ENCODE data around the gene RARS2. TPM values are rescaled to one million over a fixed set of nuclear protein-coding genes. Genes with fewer than 3 reads are reported as not detected.

The RARS2 gene
- total RNA-seq, 3 donors from 2014 or later, result 27.8 to 34.4 (median 30.7) TPM

GRCh38 chr6:87573307-87574024 lies 16.3 kb downstream of the RARS2 start:
- no peaks in the 10 kb centered on the region for H3K36me3 ChIP-seq (ENCODE audit: low read depth)
- H3K9me3 ChIP-seq, result no peaks in the 10 kb centered on the region
- DNase-seq (no peak), ATAC-seq (no peak)
- H3K4me3 ChIP-seq, result no peak overlapping the region
- intact Hi-C loops (cut with DNase I, micrococcal nuclease), result no loop called here
- H3K4me1 ChIP-seq (ENCODE audit: low read depth), result peaks cover 22% of the 10 kb centered on the region
- no peak for TF ChIP-seq CTCF (IDR thresholded peaks at IDR 0.05)

- DNase-seq (no peak), ATAC-seq (no peak)
- TF ChIP-seq CTCF (IDR thresholded peaks at IDR 0.05), result no peak
- Histone ChIP-seq H3K36me3 (ENCODE audit: low read depth) (no peaks in the 10 kb centered on the region), H3K4me3 (no peak overlapping the region), H3K9me3 (no peaks in the 10 kb centered on the region), H3K4me1 (ENCODE audit: low read depth) (peaks cover 22% of the 10 kb centered on the region)
- intact Hi-C loops (cut with DNase I, micrococcal nuclease), result no loop called here
Measured at GRCh38 chr6:87572883-87573282, 16.9 kb downstream of the RARS2 start.

- no peaks in the 10 kb centered on the region for H3K36me3 ChIP-seq (ENCODE audit: low read depth)
- H3K4me1 ChIP-seq (ENCODE audit: low read depth), result peaks cover 22% of the 10 kb centered on the region
- H3K9me3 ChIP-seq, result no peaks in the 10 kb centered on the region
- no peak for ATAC-seq
- no peak for TF ChIP-seq CTCF (IDR thresholded peaks at IDR 0.05)
- intact Hi-C loops (cut with DNase I, micrococcal nuclease), result no loop called here
- no peak for DNase-seq
- H3K4me3 ChIP-seq, result no peak overlapping the region
Measured at GRCh38 chr6:87572021-87572420, 17.8 kb downstream of the RARS2 start.

- H3K36me3 ChIP-seq (ENCODE audit: low read depth), result no peaks in the 10 kb centered on the region
- H3K4me3 ChIP-seq, result no peak overlapping the region
- intact Hi-C loops (cut with DNase I, micrococcal nuclease), result no loop called here
- H3K9me3 ChIP-seq, result no peaks in the 10 kb centered on the region
- no peaks in the 10 kb centered on the region for H3K4me1 ChIP-seq (ENCODE audit: low read depth)
- no peak for DNase-seq
- ATAC-seq, result no peak
- no peak for TF ChIP-seq CTCF (IDR thresholded peaks at IDR 0.05)
Measured at GRCh38 chr6:87561017-87561416, 28.8 kb downstream of the RARS2 start.

- intact Hi-C loops (cut with DNase I, micrococcal nuclease), result no loop called here
- ATAC-seq (no peak), DNase-seq (no peak)
- Histone ChIP-seq H3K4me1 (ENCODE audit: low read depth) (no peaks in the 10 kb centered on the region), H3K9me3 (no peaks in the 10 kb centered on the region), H3K36me3 (ENCODE audit: low read depth) (no peaks in the 10 kb centered on the region), H3K4me3 (no peak overlapping the region)
- TF ChIP-seq CTCF (IDR thresholded peaks at IDR 0.05), result no peak
Measured at GRCh38 chr6:87558446-87558845, 31.3 kb downstream of the RARS2 start.

- no peaks in the 10 kb centered on the region for H3K9me3 ChIP-seq
- DNase-seq (no peak), ATAC-seq (no peak)
- TF ChIP-seq CTCF (IDR thresholded peaks at IDR 0.05), result no peak
- no peak overlapping the region for H3K4me3 ChIP-seq
- no peaks in the 10 kb centered on the region for H3K36me3 ChIP-seq (ENCODE audit: low read depth)
- no peaks in the 10 kb centered on the region for H3K4me1 ChIP-seq (ENCODE audit: low read depth)
- intact Hi-C loops (cut with DNase I, micrococcal nuclease), result no loop called here
Measured at GRCh38 chr6:87555506-87555905, 34.3 kb downstream of the RARS2 start.
